Thoracic aorta (tissue), 2 donors: ENCODE data around the gene SPNS1. TPM values are rescaled to one million over a fixed set of nuclear protein-coding genes. Genes with fewer than 3 reads are reported as not detected.
"Not testable (repeated sequence)": the region's sequence is repeated elsewhere in the genome, so short reads cannot be mapped to it uniquely, and the experiment has no call there.

Source experiments
- ATAC-seq: fragments of 150-250 bp; one replicate; pipeline ENCODE4 v1.8.0; 2017; ENCODE audit warnings: low read depth; ENCODE audit not compliant: insufficient number of reproducible peaks, low FRiP score
- DNase-seq: peaks from one replicate; pipeline ENCODE4 v3.0.0-alpha.2; 2020; ENCODE audit warnings: low spot score
- H3K27ac ChIP-seq, 2 donors: fragments of 200-600 bp; sonication (generic); 1 replicate in 1 of 2; 2 replicates in 1 of 2; pipeline ENCODE4 v1.5.1; 2016; ENCODE audit warnings: mild to moderate bottlenecking in 2 of 2, moderate library complexity in 2 of 2
- H3K27me3 ChIP-seq: fragments of 200-600 bp; sonication (generic); replicated peaks from 2 replicates; pipeline ENCODE4 v1.6.0; 2016; ENCODE audit warnings: mild to moderate bottlenecking; ENCODE audit not compliant: insufficient read depth
- H3K36me3 ChIP-seq: fragments of 200-600 bp; sonication (generic); one replicate; pipeline ENCODE4 v1.5.1; 2016
- H3K4me1 ChIP-seq, 2 donors: fragments of 200-600 bp; sonication (generic); 1 replicate in 1 of 2; 2 replicates in 1 of 2; pipeline versions ENCODE4 v1.5.1 to v1.6.0; 2016; ENCODE audit warnings: low read depth in 2 of 2, mild to moderate bottlenecking in 1 of 2; ENCODE audit not compliant: control insufficient read depth in 1 of 2
- H3K4me3 ChIP-seq: fragments of 200-600 bp; sonication (generic); 2 replicates; pipeline ENCODE4 v1.5.1; 2016; ENCODE audit warnings: mild to moderate bottlenecking
- H3K9me3 ChIP-seq: fragments of 200-600 bp; sonication (generic); 2 replicates; pipeline ENCODE4 v1.5.1; 2016
- CTCF ChIP-seq: fragments of 200-600 bp; sonication (generic); IDR thresholded peaks from one replicate; pipeline ENCODE4 v1.5.1; 2019; ENCODE audit warnings: antibody characterized with exemption
- total RNA-seq, 2 donors: library from RNA; depleted of rRNA; stranded (reverse); fragments of >200 nt; gene quantifications; one replicate each; pipeline versions ENCODE4 v1.1.0 to v1.2.3, GENCODE V29; 2016

Gene SPNS1
- total RNA-seq, 2 donors from 2014 or later, result 21.9 to 36.6 TPM

DNA sequence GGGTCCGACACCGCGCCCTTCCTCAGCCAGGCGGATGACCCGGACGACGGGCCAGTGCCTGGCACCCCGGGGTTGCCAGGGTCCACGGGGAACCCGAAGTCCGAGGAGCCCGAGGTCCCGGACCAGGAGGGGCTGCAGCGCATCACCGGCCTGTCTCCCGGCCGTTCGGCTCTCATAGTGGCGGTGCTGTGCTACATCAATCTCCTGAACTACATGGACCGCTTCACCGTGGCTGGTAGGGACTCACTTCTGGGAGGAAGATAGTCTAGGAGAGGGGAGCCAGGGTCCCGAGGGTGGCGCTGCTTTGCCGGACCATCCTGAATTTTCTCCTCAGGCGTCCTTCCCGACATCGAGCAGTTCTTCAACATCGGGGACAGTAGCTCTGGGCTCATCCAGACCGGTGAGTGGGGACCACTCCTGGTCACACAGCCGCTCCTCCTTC is 601 bp downstream of the SPNS1 start:
- Histone ChIP-seq H3K4me3 (peak overlapping the region; percentile 84), H3K27ac (peak overlapping the region; percentile 49 to 78), H3K4me1 (peaks cover 8 to 12% of the 10 kb centered on the region in 2 donors), H3K36me3 (no peaks in the 10 kb centered on the region), H3K27me3 (no peaks in the 10 kb centered on the region), H3K9me3 (no peaks in the 10 kb centered on the region)
- ATAC-seq, result no peak
- TF ChIP-seq CTCF, result no peak
- DNase-seq, result no peak

DNA sequence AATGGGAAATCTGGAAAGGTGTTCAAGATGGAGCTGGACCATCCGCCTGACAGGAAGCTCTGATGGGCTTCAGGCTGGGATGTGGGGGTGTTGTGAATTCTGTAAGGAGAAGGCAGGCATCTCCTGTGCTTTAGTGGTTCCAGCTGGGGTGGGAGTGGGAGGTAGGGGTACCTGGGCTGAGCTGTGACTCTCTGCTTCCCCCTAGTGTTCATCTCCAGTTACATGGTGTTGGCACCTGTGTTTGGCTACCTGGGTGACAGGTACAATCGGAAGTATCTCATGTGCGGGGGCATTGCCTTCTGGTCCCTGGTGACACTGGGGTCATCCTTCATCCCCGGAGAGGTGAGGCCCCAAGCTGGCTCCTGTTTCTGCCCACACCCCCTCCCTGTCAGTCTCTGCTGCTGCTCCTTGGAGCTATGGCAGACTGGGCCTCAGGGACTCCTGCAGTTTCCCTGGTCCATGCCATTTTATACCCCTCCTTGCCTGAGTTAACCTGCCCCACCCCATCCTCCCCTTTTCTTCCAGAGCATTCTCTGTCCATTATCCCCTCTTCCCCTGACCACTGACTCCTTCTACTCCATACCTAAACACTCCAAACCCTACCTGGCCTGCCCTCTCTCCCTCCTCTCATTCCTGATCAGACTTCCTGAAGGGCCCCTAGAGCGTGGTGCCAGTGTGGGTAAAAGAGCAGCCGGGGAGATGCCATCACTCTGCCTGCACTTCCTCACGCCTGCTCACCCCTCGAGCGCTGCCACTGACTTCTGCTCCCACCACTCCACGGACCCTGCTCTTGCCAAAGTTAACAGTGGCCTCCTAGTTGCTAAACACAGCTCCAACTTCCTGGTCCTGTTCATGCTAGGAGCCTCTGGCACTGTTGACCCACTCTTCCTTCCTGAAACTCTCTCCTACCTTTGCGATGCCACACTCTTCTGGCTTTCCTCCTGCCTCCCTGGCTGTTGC is 3.4 kb downstream of the SPNS1 start:
- peaks cover 20% of the 10 kb centered on the region for H3K36me3 ChIP-seq
- H3K27me3 ChIP-seq, result no peaks in the 10 kb centered on the region
- H3K9me3 ChIP-seq, result no peaks in the 10 kb centered on the region
- peaks cover 8 to 12% of the 10 kb centered on the region in 2 donors for H3K4me1 ChIP-seq
- DNase-seq (no peak), ATAC-seq (no peak)
- TF ChIP-seq CTCF, result peak; percentile 12
- H3K27ac ChIP-seq, result no peak overlapping the region
- H3K4me3 ChIP-seq, result no peak overlapping the region

GRCh38 chr16:28980330-28980729 is 5.8 kb downstream of the SPNS1 start:
- not testable (repeated sequence) for H3K4me1 ChIP-seq, DNase-seq, ATAC-seq, H3K27ac ChIP-seq, H3K27me3 ChIP-seq, H3K4me3 ChIP-seq, H3K9me3 ChIP-seq
- peaks cover 33% of the 10 kb centered on the region for H3K36me3 ChIP-seq

GRCh38 chr16:28980929-28981328 is 6.4 kb downstream of the SPNS1 start:
- Histone ChIP-seq H3K27ac (no peak overlapping the region), H3K27me3 (no peaks in the 10 kb centered on the region), H3K36me3 (peaks cover 33% of the 10 kb centered on the region), H3K9me3 (no peaks in the 10 kb centered on the region), H3K4me3 (no peak overlapping the region), H3K4me1 (peaks cover 0 to 1% of the 10 kb centered on the region in 2 donors)
- no peak for TF ChIP-seq CTCF
- ATAC-seq, result no peak
- no peak for DNase-seq

DNA sequence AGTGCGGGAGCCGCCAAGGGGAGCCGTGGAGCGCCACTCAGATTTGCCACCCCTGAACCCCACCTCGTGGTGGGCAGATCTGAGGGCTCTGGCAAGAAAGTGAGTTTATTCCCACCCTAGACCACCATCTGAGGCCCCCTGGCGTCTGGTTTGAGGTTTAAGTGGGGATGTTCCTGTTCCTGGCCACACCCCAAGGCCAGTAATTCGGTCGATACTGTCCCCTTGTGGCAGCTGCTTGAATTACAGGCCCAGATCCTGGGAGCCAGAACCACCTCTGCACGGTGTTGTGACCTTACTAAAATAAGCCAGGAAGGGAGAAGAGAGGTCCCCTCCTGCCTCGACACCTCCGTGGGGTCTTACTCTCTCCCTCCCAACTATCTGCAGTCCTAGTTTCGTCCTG is 6.9 kb downstream of the SPNS1 start:
- Histone ChIP-seq H3K4me3 (no peak overlapping the region), H3K27me3 (no peaks in the 10 kb centered on the region), H3K9me3 (no peaks in the 10 kb centered on the region), H3K27ac (no peak overlapping the region), H3K36me3 (peaks cover 38% of the 10 kb centered on the region), H3K4me1 (no peaks in the 10 kb centered on the region)
- DNase-seq (no peak), ATAC-seq (no peak)
- peak; percentile 47 for TF ChIP-seq CTCF
